GM06990 (cell line): ENCODE measurements around the gene PUS10.
"Not testable (repeated sequence)": the region's sequence is repeated elsewhere in the genome, so short reads cannot be mapped to it uniquely, and the experiment has no call there.

Source experiments
- DNase-seq: peaks from one replicate; pipeline ENCODE4 v3.0.0-alpha.2; 2011; ENCODE audit not compliant: insufficient read length; ENCODE audit errors: extremely low read depth
- H3K27me3 ChIP-seq: replicated peaks from 2 replicates; pipeline ENCODE4 v1.6.0; 2011; ENCODE audit warnings: low read length; ENCODE audit not compliant: control insufficient read depth, insufficient read depth
- H3K36me3 ChIP-seq: 2 replicates; pipeline ENCODE4 v1.5.1; 2011; ENCODE audit warnings: low read length; ENCODE audit not compliant: control insufficient read depth, insufficient read depth
- H3K4me3 ChIP-seq: replicated peaks from 2 replicates; pipeline ENCODE4 v1.5.1; 2011; ENCODE audit warnings: low read depth, mild to moderate bottlenecking, control low read depth, low read length
- TF ChIP-seq, protein P1 (sequence below): IDR thresholded peaks from 2 replicates; pipeline ENCODE4 v1.5.1; 2011; ENCODE audit warnings: low read length, control low read depth, mild to moderate bottlenecking, inconsistent platforms; ENCODE audit not compliant: insufficient read depth, poor library complexity, severe bottlenecking

PUS10 gene

DNA sequence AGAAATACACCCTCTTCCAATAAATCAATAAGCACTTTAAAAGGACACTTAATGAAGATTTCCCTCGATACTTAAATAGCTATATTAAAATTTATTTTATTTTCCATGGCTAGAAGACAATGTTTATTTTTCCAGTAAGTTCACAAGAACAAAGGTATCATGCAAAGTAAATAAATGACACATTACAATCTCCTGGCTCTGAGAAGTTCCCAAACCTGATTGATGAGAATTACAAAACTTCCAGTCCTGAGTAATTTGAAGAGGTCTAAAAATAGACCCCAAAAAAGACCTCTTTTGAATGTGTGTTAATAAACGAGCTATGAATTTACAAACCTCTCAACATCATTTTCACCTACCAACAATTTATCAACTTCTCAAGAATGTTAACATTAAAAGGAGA lies 2.1 kb downstream of the PUS10 start:
- H3K36me3 ChIP-seq, result 0 out of 2 replicates have a peak, but pooled peaks cover under 1% of the 10 kb centered on the region
- TF ChIP-seq, protein P1, sequence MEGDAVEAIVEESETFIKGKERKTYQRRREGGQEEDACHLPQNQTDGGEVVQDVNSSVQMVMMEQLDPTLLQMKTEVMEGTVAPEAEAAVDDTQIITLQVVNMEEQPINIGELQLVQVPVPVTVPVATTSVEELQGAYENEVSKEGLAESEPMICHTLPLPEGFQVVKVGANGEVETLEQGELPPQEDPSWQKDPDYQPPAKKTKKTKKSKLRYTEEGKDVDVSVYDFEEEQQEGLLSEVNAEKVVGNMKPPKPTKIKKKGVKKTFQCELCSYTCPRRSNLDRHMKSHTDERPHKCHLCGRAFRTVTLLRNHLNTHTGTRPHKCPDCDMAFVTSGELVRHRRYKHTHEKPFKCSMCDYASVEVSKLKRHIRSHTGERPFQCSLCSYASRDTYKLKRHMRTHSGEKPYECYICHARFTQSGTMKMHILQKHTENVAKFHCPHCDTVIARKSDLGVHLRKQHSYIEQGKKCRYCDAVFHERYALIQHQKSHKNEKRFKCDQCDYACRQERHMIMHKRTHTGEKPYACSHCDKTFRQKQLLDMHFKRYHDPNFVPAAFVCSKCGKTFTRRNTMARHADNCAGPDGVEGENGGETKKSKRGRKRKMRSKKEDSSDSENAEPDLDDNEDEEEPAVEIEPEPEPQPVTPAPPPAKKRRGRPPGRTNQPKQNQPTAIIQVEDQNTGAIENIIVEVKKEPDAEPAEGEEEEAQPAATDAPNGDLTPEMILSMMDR, result no peak
- peak overlapping the region; percentile 80 for H3K4me3 ChIP-seq
- no peak for DNase-seq
- H3K27me3 ChIP-seq, result no peaks in the 10 kb centered on the region

DNA sequence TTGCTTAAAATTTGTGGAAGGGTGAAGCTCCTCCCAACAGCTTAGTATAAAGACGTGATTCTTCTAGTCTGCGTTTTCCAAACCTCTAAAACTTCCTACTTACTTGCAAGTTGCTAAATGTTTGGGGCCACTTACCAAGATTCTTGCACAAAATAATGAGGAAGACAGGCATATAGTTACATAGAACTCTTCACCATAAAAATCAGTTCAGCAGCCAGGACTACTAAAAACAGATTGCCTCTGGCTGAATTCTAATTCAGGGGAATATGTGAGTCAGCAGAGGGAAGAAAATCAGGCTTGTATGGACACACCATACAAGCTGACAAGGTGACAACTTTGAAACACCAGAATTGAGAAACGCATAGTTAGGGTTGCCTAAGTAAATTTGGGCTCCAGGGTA lies 3.3 kb downstream of the PUS10 start:
- DNase-seq, result no peak
- Histone ChIP-seq H3K27me3 (no peaks in the 10 kb centered on the region), H3K36me3 (no peaks in the 10 kb centered on the region; the same call in 1 of the 2 replicates), H3K4me3 (no peak overlapping the region)
- TF ChIP-seq, protein P1, result no peak

DNA sequence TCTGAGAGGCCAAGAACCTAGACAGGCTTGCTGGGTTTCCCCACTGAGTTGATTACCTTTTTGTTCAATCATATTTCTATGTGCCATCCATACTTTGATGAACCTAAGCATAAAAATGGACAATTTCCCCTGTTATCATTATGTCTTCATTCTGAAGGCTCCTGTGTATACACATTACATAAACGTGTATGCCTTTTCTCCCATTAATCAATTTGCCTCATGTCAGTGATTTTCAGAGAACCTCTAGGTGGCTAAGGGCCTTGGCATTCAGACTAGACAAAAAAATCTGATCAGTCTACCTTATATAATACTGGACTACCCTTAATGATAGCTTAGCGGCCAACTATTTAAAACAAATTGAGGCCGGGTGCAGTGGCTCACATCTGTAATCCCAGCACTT lies 4.7 kb downstream of the PUS10 start:
- no peaks in the 10 kb centered on the region; the same call in 1 of the 2 replicates for H3K36me3 ChIP-seq
- no peak for DNase-seq
- H3K27me3 ChIP-seq, result no peaks in the 10 kb centered on the region
- TF ChIP-seq, protein P1, result no peak
- H3K4me3 ChIP-seq, result no peak overlapping the region

DNA sequence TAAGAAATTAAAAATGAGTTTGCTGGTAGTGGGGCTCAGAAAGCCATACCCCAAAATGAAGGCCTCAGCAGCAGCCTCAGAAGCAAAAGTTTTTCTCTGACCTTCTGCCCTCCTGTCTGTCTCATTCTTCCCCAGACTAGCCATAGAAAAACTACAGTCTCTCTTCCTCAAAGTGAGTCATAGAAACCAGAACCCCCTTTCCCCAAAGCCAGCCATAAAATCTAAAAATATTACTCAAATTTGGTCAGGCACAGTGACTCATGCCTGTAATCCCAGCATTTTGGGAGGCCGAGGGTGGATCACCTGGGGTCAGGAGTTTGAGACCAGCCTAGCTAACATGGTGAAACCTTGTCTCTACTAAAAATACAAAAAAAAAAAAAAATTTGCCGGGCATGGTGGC lies 5.8 kb downstream of the PUS10 start:
- not testable (repeated sequence) for H3K27me3 ChIP-seq, H3K4me3 ChIP-seq, DNase-seq, H3K36me3 ChIP-seq

DNA sequence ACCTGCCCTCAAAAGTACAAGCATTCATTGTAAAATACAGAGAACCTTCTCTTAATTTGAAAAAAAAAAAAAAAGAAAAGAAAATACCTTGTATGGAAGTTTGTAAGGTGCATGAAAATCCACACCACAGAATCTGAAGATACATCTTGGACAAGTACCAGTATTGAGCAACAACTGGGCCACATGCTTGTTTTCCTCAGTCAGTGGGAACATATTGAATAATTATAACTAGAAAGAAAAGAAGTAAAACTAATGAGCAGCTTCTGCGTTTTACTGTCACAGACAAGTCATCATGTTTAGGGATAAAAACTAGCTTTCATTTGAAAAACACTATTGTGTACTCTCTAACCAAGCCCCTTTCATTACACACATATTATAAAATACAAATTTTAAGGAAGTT lies 6.4 kb downstream of the PUS10 start:
- DNase-seq, result no peak
- TF ChIP-seq, protein P1, result no peak
- Histone ChIP-seq H3K36me3 (no peaks in the 10 kb centered on the region; the same call in 1 of the 2 replicates), H3K4me3 (no peak overlapping the region), H3K27me3 (no peaks in the 10 kb centered on the region)

DNA sequence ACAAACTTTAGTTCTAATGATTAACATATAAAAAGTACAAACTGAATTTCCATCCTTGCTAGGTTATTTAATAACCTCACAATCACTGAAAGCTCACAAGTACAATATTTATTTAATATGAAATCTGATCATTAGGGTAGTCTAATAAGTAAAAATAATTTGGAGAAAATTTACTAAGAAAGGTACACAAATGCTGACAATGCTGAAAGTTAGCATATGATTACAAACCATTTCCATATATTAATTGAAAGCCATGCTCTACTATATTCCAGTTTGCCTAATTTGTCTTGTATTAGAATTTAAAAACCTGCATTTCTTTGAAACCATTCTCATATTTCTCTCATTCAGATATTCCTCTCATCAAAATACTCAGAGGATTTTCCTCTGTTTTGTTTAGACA lies 8.7 kb downstream of the PUS10 start:
- no peaks in the 10 kb centered on the region for H3K27me3 ChIP-seq
- TF ChIP-seq, protein P1, result no peak
- no peak for DNase-seq
- H3K36me3 ChIP-seq, result no peaks in the 10 kb centered on the region; the same call in 1 of the 2 replicates
- no peak overlapping the region for H3K4me3 ChIP-seq
